SK-N-SH treated with all-trans-retinoic acid at 6 μM for 48 hours (cell line): ENCODE data around the gene SMIM22.

ENCODE experiments used
- BACH2 ChIP-seq: fragments of 250-450 bp; sonication (Bioruptor Pico); IDR thresholded peaks from 2 replicates; pipeline ENCODE4 v1.9.0; 2021; ENCODE audit warnings: mild to moderate bottlenecking, borderline replicate concordance
- CSDC2 ChIP-seq: fragments of 250-450 bp; sonication (Bioruptor Pico); IDR thresholded peaks from 2 replicates; pipeline ENCODE4 v1.5.0; 2020; ENCODE audit warnings: mild to moderate bottlenecking, moderate library complexity
- GLIS3 ChIP-seq: fragments of 250-450 bp; sonication (Bioruptor Pico); IDR thresholded peaks from 2 replicates; pipeline ENCODE4 v1.5.0; 2020; ENCODE audit warnings: mild to moderate bottlenecking, moderate library complexity
- ISL1 ChIP-seq: fragments of 250-450 bp; sonication (Bioruptor Pico); IDR thresholded peaks from 2 replicates; pipeline ENCODE4 v2.1.2; 2022; ENCODE audit warnings: mild to moderate bottlenecking, moderate library complexity
- OSR1 ChIP-seq: fragments of 250-450 bp; sonication (Bioruptor Pico); IDR thresholded peaks from 2 replicates; pipeline ENCODE4 v1.8.0; 2022; ENCODE audit warnings: moderate library complexity, mild to moderate bottlenecking, inconsistent platforms
- PATZ1 ChIP-seq: fragments of 250-450 bp; sonication (Bioruptor Pico); IDR thresholded peaks from 2 replicates; pipeline ENCODE4 v1.8.0; 2020; ENCODE audit warnings: mild to moderate bottlenecking, moderate library complexity, borderline replicate concordance
- PPARA ChIP-seq: fragments of 250-450 bp; sonication (Bioruptor Pico); IDR thresholded peaks from 2 replicates; pipeline ENCODE4 v1.5.0; 2020; ENCODE audit warnings: mild to moderate bottlenecking, borderline replicate concordance
- TCF4 ChIP-seq: fragments of 250-450 bp; sonication (Bioruptor Pico); IDR thresholded peaks from 2 replicates; pipeline ENCODE4 v1.8.0; 2021; ENCODE audit warnings: mild to moderate bottlenecking, moderate library complexity, borderline replicate concordance
- ZFP3 ChIP-seq: fragments of 250-450 bp; sonication (Bioruptor Pico); IDR thresholded peaks from 2 replicates; pipeline ENCODE4 v1.5.0; 2020; ENCODE audit warnings: mild to moderate bottlenecking, moderate library complexity
- ZFP30 ChIP-seq: fragments of 450-650 bp; formaldehyde crosslinking; IDR thresholded peaks from 2 replicates; pipeline ENCODE4 v1.5.0; 2022; ENCODE audit warnings: mild to moderate bottlenecking, moderate library complexity
- ZNF565 ChIP-seq: fragments of 450-650 bp; formaldehyde crosslinking; conservative IDR thresholded peaks from 2 replicates; pipeline ENCODE4 v1.5.0; 2020; ENCODE audit warnings: low read depth, mild to moderate bottlenecking, moderate library complexity
- TF ChIP-seq, protein P1 (sequence below): fragments of 250-450 bp; sonication (Bioruptor Pico); IDR thresholded peaks from 2 replicates; pipeline ENCODE4 v1.8.0; 2021; ENCODE audit warnings: low read depth, mild to moderate bottlenecking, moderate library complexity, borderline replicate concordance

- TF ChIP-seq, protein P1, sequence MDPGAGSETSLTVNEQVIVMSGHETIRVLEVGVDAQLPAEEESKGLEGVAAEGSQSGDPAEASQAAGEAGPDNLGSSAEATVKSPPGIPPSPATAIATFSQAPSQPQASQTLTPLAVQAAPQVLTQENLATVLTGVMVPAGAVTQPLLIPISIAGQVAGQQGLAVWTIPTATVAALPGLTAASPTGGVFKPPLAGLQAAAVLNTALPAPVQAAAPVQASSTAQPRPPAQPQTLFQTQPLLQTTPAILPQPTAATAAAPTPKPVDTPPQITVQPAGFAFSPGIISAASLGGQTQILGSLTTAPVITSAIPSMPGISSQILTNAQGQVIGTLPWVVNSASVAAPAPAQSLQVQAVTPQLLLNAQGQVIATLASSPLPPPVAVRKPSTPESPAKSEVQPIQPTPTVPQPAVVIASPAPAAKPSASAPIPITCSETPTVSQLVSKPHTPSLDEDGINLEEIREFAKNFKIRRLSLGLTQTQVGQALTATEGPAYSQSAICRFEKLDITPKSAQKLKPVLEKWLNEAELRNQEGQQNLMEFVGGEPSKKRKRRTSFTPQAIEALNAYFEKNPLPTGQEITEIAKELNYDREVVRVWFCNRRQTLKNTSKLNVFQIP (CRISPR knock-in tag): no peak
- TF ChIP-seq PATZ1 (no peak), OSR1 (CRISPR knock-in tag) (no peak), ZFP30 (no peak), BACH2 (CRISPR knock-in tag) (no peak), ZFP3 (no peak), PPARA (CRISPR knock-in tag) (no peak), TCF4 (CRISPR knock-in tag) (no peak), ZNF565 (CRISPR knock-in tag) (no peak), CSDC2 (CRISPR knock-in tag) (no peak), GLIS3 (no peak), ISL1 (no peak)
Observed at GRCh38 chr16:4795181-4795827, at the start of gene SMIM22.
